Immature natural killer cell (primary cell): ENCODE measurements around the gene SFRP2. TPM values are rescaled to one million over a fixed set of nuclear protein-coding genes. Genes with fewer than 3 reads are reported as not detected.

Source experiments
- DNase-seq, 3 donors: peaks; one replicate each; pipeline ENCODE4 v3.0.0; 2022; ENCODE audit warnings: mixed read lengths in 1 of 3
- H3K27ac Mint-ChIP-seq, 6 donors: one replicate each; pipeline ENCODE4 v1.8.0; 2020; ENCODE audit warnings: mixed read lengths in 6 of 6, mild to moderate bottlenecking in 5 of 6, inconsistent platforms in 4 of 6, moderate library complexity in 3 of 6
- H3K27me3 Mint-ChIP-seq, 3 donors: one replicate each; pipeline ENCODE4 v1.8.0; 2020 to 2021; ENCODE audit warnings: low read depth in 3 of 3, mild to moderate bottlenecking in 3 of 3, mixed read lengths in 3 of 3, moderate library complexity in 3 of 3, inconsistent platforms in 1 of 3
- H3K36me3 Mint-ChIP-seq, 3 donors: one replicate each; pipeline ENCODE4 v1.8.0; 2020; ENCODE audit warnings: mixed read lengths in 3 of 3, inconsistent platforms in 2 of 3, mild to moderate bottlenecking in 2 of 3
- H3K4me1 Mint-ChIP-seq, 2 donors: one replicate each; pipeline ENCODE4 v1.8.0; 2020; ENCODE audit warnings: inconsistent platforms in 2 of 2, mild to moderate bottlenecking in 2 of 2, mixed read lengths in 2 of 2, moderate library complexity in 1 of 2
- H3K4me3 Mint-ChIP-seq, 5 donors: one replicate each; pipeline ENCODE4 v1.8.0; 2020; ENCODE audit warnings: mild to moderate bottlenecking in 5 of 5, mixed read lengths in 5 of 5, inconsistent platforms in 3 of 5, moderate library complexity in 3 of 5
- H3K9me3 Mint-ChIP-seq, 6 donors: one replicate each; pipeline ENCODE4 v1.8.0; 2020; ENCODE audit warnings: mild to moderate bottlenecking in 6 of 6, mixed read lengths in 6 of 6, inconsistent platforms in 4 of 6, moderate library complexity in 3 of 6
- polyA plus RNA-seq, 3 donors: library from polyadenylated mRNA; unstranded; fragments of 300-500 nt; fragmentation: Illumina TruSeq; gene quantifications; one replicate each; pipeline ENCODE4 v1.2.3, GENCODE V29; 2021

The SFRP2 gene
- polyA plus RNA-seq, 3 donors from 2014 or later = not detected

DNA sequence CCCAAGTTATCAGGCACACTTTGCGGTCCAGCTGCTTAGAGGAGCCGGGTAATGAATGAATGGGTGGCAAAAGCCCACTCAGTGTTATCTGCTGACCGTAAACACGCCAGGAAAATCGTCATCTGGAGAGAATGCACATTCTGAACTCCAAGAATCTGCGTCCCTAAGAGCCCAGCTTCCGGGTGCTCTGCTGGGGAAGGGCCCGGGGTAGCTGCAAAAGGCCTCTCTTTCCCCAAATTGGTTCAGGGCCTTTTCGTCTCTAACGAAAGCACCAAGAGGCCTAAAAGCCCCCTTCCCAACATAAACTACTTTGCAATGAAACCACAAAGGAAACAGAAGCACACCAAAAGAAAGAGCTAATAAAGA, 1.6 kb upstream of the SFRP2 start:
- Mint-ChIP-seq H3K4me1 (peaks cover 28 to 40% of the 10 kb centered on the region in 2 donors), H3K27ac (no peak overlapping the region), H3K9me3 (no peaks in the 10 kb centered on the region), H3K4me3 (peak overlapping the region in 2 of 5 donors; percentile 41 to 42), H3K27me3 (peaks cover 44 to 66% (median 52%) of the 10 kb centered on the region in 3 donors), H3K36me3 (peaks cover 0 to 3% (median 0%) of the 10 kb centered on the region in 3 donors)
- DNase-seq = no peak

DNA sequence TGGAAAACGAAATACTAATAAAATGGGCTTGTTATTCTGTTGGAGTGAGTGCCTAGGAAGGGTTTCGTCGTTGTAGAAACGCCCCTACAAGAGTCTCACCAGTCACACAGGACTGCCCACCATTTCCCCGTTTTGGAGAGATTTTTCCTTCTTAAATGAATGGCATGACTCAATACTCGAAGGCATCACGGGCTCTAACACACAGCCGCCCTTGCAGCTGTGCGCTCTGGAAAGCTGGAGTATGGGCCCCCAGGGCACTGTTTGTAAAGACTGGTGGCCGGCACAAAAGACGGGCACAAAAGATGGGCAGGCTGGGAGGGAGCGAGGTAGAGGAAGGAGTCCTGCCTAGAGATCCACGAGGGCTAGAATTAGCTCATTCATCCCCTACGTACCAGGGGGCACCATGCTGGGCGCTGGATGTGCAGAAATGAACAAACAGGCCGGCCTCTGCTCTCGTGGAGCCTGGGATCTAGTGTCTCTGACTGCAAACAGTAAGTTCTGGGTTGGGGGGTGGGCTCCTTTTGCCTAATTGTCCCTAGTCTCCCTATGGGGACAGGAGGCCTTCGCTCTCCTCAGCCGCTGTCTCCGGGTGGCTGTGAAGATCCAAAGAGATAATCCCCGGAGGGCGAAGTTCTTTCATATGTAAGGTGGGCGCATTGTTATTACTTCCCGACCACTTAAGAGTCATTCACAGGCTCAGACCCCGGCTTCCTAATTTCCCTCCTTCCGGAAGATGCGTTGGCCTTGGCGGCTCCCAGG, 1.0 kb upstream of the SFRP2 start:
- H3K36me3 Mint-ChIP-seq = peaks cover 0 to 3% (median 0%) of the 10 kb centered on the region in 3 donors
- no peaks in the 10 kb centered on the region for H3K9me3 Mint-ChIP-seq
- DNase-seq = no peak
- peaks cover 40 to 64% (median 52%) of the 10 kb centered on the region in 3 donors for H3K27me3 Mint-ChIP-seq
- peak overlapping the region in 4 of 5 donors; percentile 2 to 35 (median 15) for H3K4me3 Mint-ChIP-seq
- H3K27ac Mint-ChIP-seq = no peak overlapping the region
- peaks cover 28 to 40% of the 10 kb centered on the region in 2 donors for H3K4me1 Mint-ChIP-seq

DNA sequence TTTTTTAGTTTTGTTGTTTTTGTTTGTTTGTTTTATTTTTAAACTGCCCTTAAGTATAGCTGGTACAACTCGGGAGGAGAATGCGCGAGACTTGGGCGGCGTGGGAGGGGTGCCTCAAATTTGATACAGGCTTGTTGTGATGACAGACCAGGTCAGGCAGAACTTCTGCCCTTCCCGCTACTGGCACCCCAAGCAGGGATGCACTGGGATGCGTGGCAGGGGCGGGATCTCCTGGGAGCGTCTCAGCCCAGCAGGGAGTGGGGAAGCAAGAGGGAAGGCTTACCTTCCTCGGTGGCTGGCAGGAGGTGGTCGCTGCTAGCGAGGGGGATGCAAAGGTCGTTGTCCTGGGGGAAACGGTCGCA, 851 bp downstream of the SFRP2 start:
- no peaks in the 10 kb centered on the region for H3K36me3 Mint-ChIP-seq
- peaks cover 28 to 30% of the 10 kb centered on the region in 2 donors for H3K4me1 Mint-ChIP-seq
- H3K27ac Mint-ChIP-seq = no peak overlapping the region
- no peaks in the 10 kb centered on the region for H3K9me3 Mint-ChIP-seq
- H3K4me3 Mint-ChIP-seq = peak overlapping the region in 1 of 5 donors; percentile 2
- H3K27me3 Mint-ChIP-seq = peaks cover 26 to 62% (median 38%) of the 10 kb centered on the region in 3 donors
- DNase-seq = no peak

DNA sequence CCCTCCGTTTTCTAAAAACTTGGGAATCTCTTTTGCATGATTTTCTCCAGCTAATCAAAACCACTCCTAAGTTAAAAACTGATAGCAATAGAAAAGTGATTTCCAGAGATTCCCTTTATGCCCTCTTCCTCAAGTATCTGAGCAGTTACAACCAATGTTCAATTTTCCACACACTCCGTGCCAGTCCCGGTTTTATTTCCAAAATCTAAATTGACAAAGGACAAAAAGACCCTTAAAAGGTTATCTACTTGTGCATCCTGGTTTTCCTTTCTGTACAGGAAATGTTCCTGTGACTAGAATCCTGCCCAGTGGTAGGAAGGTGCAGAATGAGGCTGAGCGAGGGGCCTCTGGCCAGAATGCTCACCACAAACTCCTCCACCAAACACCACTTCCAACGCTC, 1.3 kb downstream of the SFRP2 start:
- peak overlapping the region in 1 of 5 donors; percentile 2 for H3K4me3 Mint-ChIP-seq
- H3K4me1 Mint-ChIP-seq = peaks cover 25% of the 10 kb centered on the region in 2 donors
- no peak for DNase-seq
- no peak overlapping the region for H3K27ac Mint-ChIP-seq
- peaks cover 23 to 57% (median 35%) of the 10 kb centered on the region in 3 donors for H3K27me3 Mint-ChIP-seq
- no peaks in the 10 kb centered on the region for H3K36me3 Mint-ChIP-seq
- H3K9me3 Mint-ChIP-seq = no peaks in the 10 kb centered on the region

DNA sequence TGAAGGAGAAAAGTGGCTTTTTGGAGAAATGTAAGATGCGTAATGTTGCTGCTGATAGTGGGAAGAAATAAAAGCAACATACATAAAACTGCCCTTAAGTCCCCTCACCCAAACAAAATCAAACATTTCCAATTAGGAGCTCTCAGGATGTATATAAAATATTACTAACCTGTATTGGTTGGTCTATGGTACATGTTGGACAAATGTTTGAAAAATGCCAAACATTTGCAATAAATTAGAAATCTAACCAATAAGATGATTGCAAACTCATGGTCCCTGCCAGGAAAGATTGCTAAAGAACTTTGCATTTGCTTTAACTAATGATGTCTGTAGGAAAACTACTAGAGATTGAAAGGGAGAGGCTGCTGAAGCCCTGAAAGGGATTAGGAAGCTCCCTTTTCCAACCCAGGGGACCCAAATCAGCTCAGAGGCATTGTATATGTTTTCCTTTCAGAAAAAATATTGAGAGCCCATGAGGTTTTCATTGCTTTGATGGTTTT, 1.8 kb downstream of the SFRP2 start:
- Mint-ChIP-seq H3K36me3 (no peaks in the 10 kb centered on the region), H3K9me3 (no peaks in the 10 kb centered on the region), H3K4me1 (peaks cover 20% of the 10 kb centered on the region in 2 donors), H3K27me3 (peaks cover 23 to 57% (median 34%) of the 10 kb centered on the region in 3 donors), H3K27ac (no peak overlapping the region), H3K4me3 (no peak overlapping the region)
- no peak for DNase-seq

DNA sequence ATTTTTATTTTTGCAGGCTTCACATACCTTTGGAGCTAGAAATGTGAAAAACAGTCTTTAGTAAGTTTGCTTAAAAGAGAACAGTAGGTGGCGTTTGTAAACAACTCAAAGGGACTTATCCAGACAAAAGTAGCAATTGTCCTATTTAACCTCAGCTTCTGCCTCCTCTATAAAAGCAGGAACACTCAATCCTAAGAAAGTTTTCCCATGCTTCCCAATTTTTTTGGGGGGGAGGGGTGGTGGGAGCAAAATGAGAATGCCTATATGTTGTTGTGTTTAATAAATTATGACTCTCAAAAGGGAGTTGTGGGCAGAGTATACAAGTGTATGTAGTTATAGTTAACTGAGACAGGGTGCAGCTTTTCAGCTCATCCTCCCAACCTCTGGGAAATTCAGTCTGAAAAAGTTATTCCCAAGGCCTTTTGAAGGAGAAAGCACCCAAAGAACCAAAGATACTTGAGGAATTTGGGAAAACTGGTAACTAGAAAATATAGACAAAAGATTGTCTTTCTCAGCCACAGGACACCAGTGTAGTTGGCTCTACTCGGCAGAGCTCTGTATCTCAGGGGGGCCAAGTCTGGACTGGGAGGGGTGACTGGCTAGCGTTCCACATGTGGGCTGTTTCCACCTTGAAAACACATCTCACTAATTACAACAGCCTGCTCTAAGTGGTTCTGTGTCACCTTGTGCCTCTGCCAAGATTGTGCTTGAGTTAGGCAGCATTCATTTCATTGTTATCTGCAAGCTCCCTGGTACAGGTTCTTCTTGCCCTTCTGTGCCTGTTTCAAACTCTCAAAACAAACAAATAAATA, 2.8 kb downstream of the SFRP2 start:
- H3K27ac Mint-ChIP-seq = no peak overlapping the region
- no peaks in the 10 kb centered on the region for H3K9me3 Mint-ChIP-seq
- peaks cover 10% of the 10 kb centered on the region in 2 donors for H3K4me1 Mint-ChIP-seq
- H3K36me3 Mint-ChIP-seq = no peaks in the 10 kb centered on the region
- peak in 1 of 3 donors; percentile 12 for DNase-seq
- H3K4me3 Mint-ChIP-seq = no peak overlapping the region
- H3K27me3 Mint-ChIP-seq = peaks cover 23 to 54% (median 34%) of the 10 kb centered on the region in 3 donors

DNA sequence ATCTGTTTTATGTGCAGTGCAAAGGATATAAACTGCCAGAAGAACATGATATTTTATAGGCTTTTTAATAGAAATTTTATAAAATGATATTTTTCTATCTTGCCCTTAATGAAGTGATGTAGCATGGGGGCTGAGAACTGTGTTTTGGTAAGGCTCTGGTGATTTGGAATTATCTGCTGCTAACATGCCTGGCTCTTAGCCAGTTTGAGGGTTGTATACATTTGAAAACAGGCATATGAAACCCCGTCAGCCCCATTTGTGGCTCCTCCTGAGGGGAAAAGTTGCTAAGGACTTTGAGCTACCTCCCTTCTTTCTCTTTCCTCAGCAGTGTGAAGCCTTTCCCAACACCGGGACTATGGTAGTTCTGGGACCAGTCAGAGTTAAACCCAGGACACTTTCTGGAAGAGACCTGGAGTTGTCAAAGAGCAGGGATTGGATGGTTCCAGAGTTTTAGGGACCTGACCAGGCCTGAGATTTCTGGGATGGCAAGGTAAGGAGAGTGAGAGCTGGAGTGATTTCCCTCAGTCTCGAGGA, 4.7 kb downstream of the SFRP2 start:
- H3K4me3 Mint-ChIP-seq = no peak overlapping the region
- no peak for DNase-seq
- H3K27ac Mint-ChIP-seq = no peak overlapping the region
- no peaks in the 10 kb centered on the region for H3K36me3 Mint-ChIP-seq
- no peaks in the 10 kb centered on the region for H3K4me1 Mint-ChIP-seq
- no peaks in the 10 kb centered on the region for H3K9me3 Mint-ChIP-seq
- peaks cover 14 to 45% (median 24%) of the 10 kb centered on the region in 3 donors for H3K27me3 Mint-ChIP-seq

DNA sequence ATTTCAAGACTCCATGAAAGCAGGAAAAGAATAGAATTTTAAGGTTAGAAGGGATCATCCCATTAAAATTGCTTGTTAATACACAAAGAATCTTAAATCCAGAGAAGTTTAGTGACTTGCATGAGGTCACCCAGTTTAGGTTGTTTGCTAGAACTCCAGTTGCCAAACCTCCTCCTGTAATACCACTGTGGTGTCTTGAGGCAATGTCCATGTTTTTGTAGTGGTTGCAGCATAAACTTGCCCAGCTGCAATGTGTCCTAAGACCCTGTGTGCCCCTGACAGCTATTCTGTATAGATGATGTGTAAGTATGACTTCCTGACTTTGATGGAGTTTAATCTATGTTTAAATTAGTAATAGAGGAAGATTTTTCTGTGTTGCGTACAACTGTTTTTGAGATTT, 6.3 kb downstream of the SFRP2 start:
- Mint-ChIP-seq H3K9me3 (peaks cover 0 to 5% (median 0%) of the 10 kb centered on the region in 6 donors), H3K27ac (no peak overlapping the region), H3K4me3 (no peak overlapping the region), H3K4me1 (no peaks in the 10 kb centered on the region), H3K27me3 (peaks cover 6 to 37% (median 17%) of the 10 kb centered on the region in 3 donors), H3K36me3 (peaks cover 0 to 3% (median 0%) of the 10 kb centered on the region in 3 donors)
- DNase-seq = no peak

DNA sequence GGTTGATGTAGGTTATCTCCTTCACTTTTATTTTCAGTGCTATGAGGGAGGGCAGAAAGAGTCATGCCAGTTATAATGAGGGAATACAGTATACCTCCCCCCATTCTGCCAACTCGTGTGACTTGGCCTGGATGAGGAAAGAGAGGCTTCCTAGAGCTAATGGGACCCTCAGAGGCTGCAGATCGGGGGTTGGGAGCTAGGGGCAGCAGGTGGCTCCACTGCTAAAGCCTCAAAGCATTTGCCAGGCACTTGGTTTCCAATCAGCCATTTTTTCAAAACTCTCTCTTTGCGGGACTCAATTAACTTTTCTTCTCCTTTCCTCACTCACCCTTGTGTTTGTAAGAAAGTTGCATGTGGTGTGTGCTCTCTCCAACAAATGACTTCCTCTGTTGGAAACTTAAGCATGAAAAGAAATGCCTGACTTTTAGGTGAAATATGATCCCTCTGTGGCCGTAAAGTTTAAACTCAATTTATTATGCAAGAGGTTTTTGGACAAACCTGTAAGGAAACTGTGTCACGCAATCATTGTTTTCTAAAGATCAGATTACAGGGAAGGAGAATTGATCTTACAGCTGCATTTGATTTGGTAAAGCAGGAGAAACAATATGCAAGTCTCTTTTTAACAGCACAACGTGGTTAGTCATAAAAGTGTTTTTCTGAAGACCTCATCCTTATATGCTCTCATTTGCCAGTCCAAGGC, 7.0 kb downstream of the SFRP2 start:
- no peak overlapping the region for H3K27ac Mint-ChIP-seq
- no peaks in the 10 kb centered on the region for H3K4me1 Mint-ChIP-seq
- peaks cover 0 to 3% (median 0%) of the 10 kb centered on the region in 3 donors for H3K36me3 Mint-ChIP-seq
- peaks cover 0 to 5% (median 0%) of the 10 kb centered on the region in 6 donors for H3K9me3 Mint-ChIP-seq
- H3K27me3 Mint-ChIP-seq = peaks cover 4 to 30% (median 11%) of the 10 kb centered on the region in 3 donors
- no peak overlapping the region for H3K4me3 Mint-ChIP-seq
- no peak for DNase-seq

DNA sequence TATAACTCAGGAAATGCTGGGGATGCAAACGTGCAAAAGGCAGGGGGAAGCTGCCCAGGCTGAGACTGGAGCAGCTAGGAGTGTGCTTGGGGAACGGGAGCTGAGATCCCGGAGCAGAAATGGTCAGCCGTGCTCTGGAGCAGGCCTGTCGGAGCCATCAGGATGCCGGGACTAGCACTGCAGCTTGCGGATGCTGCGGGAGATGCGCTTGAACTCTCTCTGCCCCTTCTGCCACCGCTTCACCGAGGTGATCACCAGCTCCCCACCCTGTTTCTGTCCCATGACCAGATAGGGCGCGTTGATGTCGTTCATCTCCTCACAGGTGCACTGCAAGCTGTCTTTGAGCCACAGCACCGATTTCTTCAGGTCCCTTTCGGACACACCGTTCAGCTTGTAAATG, 7.6 kb downstream of the SFRP2 start:
- Mint-ChIP-seq H3K27ac (no peak overlapping the region), H3K4me1 (no peaks in the 10 kb centered on the region), H3K27me3 (peaks cover 3 to 24% (median 11%) of the 10 kb centered on the region in 3 donors)

DNA sequence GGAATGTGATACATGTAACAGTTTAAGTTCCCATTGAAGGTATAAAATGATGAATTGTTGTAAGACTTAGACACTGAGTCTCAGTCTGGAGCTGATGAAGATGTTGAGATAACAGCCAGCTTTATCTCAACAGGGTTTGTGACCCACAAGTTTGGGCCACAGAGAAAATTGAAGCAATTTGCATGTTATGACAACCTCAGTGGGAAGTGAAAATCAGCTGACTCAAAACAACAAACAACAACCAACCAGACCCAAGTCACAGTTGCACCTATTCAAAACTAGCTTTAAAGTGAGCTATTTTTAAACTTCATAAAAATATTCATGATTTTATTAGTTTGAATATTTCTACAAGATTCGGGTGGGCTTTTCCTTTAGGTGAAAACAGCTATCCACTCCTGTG, 8.0 kb downstream of the SFRP2 start:
- Mint-ChIP-seq H3K36me3 (peaks cover 0 to 3% (median 0%) of the 10 kb centered on the region in 3 donors), H3K4me3 (no peak overlapping the region), H3K27me3 (peaks cover 6 to 24% (median 8%) of the 10 kb centered on the region in 3 donors), H3K9me3 (peaks cover 0 to 5% (median 0%) of the 10 kb centered on the region in 6 donors), H3K4me1 (no peaks in the 10 kb centered on the region), H3K27ac (no peak overlapping the region)
- no peak for DNase-seq

More for the DNA sequence above, 7.6 kb downstream of the SFRP2 start:
- Mint-ChIP-seq H3K4me3 (no peak overlapping the region), H3K9me3 (peaks cover 0 to 5% (median 0%) of the 10 kb centered on the region in 6 donors), H3K36me3 (peaks cover 0 to 3% (median 0%) of the 10 kb centered on the region in 3 donors)
- no peak for DNase-seq

DNA sequence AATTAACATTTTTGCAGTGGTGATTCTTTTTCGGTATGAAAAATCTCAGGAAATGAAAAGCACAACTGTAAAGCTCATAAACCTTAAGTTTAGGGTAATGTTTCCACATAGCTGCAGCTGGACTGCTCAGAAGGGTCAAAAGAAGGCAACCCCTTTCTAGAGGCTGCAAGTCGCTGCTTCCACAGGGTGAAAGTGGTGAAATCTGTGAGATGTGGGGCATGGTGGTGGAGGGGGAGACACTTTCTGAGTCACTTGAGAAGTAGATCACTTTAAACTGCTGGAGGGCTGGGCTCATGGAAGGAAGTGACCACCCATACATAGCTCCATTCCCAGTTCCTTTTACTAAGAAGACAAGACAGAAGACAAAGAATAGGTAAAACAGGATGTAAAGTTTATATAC, 8.7 kb downstream of the SFRP2 start:
- H3K27ac Mint-ChIP-seq = no peak overlapping the region
- DNase-seq = no peak
- H3K36me3 Mint-ChIP-seq = peaks cover 0 to 3% (median 0%) of the 10 kb centered on the region in 3 donors
- H3K4me3 Mint-ChIP-seq = no peak overlapping the region
- H3K4me1 Mint-ChIP-seq = no peaks in the 10 kb centered on the region
- peaks cover 3 to 19% (median 6%) of the 10 kb centered on the region in 3 donors for H3K27me3 Mint-ChIP-seq
- H3K9me3 Mint-ChIP-seq = peaks cover 0 to 5% (median 0%) of the 10 kb centered on the region in 6 donors

DNA sequence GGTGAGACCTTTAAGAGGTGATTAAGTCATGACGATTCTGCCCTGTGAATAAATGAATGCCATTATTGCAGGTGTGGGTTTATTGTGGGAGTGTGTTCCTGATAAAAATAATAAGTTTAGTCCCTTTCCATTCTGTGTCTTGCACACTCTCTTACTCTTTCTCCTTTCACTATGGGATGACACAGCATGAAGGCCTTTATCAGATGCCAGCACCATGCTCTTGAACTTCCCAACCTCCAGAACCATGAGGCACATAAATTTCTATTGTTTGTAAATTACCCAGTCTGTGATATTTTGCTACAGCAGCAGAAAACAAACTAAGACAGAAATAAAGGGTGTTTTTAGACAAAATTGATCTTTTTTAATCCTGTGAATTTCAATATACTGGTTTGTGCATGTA, 10.5 kb downstream of the SFRP2 start:
- Mint-ChIP-seq H3K36me3 (peaks cover 0 to 3% (median 0%) of the 10 kb centered on the region in 3 donors), H3K4me3 (no peak overlapping the region), H3K4me1 (no peaks in the 10 kb centered on the region), H3K27me3 (peaks cover 3 to 16% (median 3%) of the 10 kb centered on the region in 3 donors), H3K27ac (no peak overlapping the region), H3K9me3 (peaks cover 0 to 5% (median 0%) of the 10 kb centered on the region in 6 donors)
- DNase-seq = no peak
